Measurements from ENCODE around the gene C3AR1. TPM values are rescaled to one million over a fixed set of nuclear protein-coding genes. Genes with fewer than 3 reads are reported as not detected.

Gene C3AR1
- total RNA-seq, 2 experiments from 2014 or later: 1.1 to 1.4 TPM

GRCh38 chr12:8069582-8069981 lies 3.4 kb upstream of the C3AR1 start:
- intact Hi-C loops (cut with micrococcal nuclease): no loop called here
- H3K27ac Mint-ChIP-seq: no peak overlapping the region
- peaks cover 29% of the 10 kb centered on the region for H3K4me1 Mint-ChIP-seq (ENCODE audit: low read depth)
- no peaks in the 10 kb centered on the region for H3K27me3 Mint-ChIP-seq
- POLR2A ChIA-PET: interaction anchor here (1.2 kb wide), 1 partner anchor 42 kb away, joined by 3 read pairs; no protein-coding TSS in a partner anchor
- H3K4me3 Mint-ChIP-seq: no peak overlapping the region
- CTCF ChIA-PET: interaction anchor here (0.7 to 3.1 kb wide), 5 partner anchors 9 to 40 kb away, joined by 3 to 22 read pairs (median 7); no protein-coding TSS in a partner anchor
- ATAC-seq: no peak
- no peaks in the 10 kb centered on the region for H3K9me3 Mint-ChIP-seq
- TF ChIP-seq, protein P1, sequence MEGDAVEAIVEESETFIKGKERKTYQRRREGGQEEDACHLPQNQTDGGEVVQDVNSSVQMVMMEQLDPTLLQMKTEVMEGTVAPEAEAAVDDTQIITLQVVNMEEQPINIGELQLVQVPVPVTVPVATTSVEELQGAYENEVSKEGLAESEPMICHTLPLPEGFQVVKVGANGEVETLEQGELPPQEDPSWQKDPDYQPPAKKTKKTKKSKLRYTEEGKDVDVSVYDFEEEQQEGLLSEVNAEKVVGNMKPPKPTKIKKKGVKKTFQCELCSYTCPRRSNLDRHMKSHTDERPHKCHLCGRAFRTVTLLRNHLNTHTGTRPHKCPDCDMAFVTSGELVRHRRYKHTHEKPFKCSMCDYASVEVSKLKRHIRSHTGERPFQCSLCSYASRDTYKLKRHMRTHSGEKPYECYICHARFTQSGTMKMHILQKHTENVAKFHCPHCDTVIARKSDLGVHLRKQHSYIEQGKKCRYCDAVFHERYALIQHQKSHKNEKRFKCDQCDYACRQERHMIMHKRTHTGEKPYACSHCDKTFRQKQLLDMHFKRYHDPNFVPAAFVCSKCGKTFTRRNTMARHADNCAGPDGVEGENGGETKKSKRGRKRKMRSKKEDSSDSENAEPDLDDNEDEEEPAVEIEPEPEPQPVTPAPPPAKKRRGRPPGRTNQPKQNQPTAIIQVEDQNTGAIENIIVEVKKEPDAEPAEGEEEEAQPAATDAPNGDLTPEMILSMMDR (IDR thresholded peaks at IDR 0.05): no peak
- DNase-seq: no peak
- H3K36me3 Mint-ChIP-seq (ENCODE audit: low read depth): no peaks in the 10 kb centered on the region

DNA sequence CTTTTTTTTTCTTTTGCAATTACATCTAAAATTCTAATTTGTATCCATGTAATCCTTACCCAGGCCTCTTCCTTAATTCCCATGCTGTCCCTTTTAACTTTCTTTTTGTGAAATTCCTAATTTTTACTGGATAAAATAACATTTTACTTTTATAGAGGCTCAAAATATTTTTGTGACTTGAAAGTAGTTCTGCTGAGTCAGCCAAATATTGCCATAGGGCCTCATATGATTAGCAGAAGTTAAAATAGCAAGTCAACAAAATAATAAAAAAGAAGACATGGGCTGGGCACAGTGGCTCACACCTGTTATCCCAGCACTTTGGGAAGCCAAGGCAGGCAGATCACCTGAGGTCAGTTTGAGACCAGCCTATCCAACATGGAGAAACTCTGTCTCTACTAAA lies 2.0 kb downstream of the C3AR1 start:
- Mint-ChIP-seq H3K4me3 (no peak overlapping the region), H3K4me1 (ENCODE audit: low read depth) (peaks cover 27% of the 10 kb centered on the region), H3K36me3 (ENCODE audit: low read depth) (no peaks in the 10 kb centered on the region), H3K27me3 (no peaks in the 10 kb centered on the region), H3K9me3 (no peaks in the 10 kb centered on the region), H3K27ac (no peak overlapping the region)
- TF ChIP-seq, protein P1 (IDR thresholded peaks at IDR 0.05): no peak
- POLR2A ChIA-PET: no interaction called here
- CTCF ChIA-PET: interaction anchor here (1.2 to 3.5 kb wide), 4 partner anchors 14 to 45 kb away, joined by 4 to 18 read pairs (median 9); no protein-coding TSS in a partner anchor
- no peak for ATAC-seq
- intact Hi-C loops (cut with micrococcal nuclease): no loop called here
- no peak for DNase-seq

GRCh38 chr12:8058506-8058905 lies 7.7 kb downstream of the C3AR1 start:
- ChIA-PET CTCF (interaction anchor here (1.1 to 5.0 kb wide), 3 partner anchors 11 to 20 kb away, joined by 3 to 21 read pairs (median 15); no protein-coding TSS in a partner anchor), POLR2A (interaction anchor here (1.0 kb wide), 1 partner anchor 20 kb away, joined by 3 read pairs; no protein-coding TSS in a partner anchor)
- H3K27me3 Mint-ChIP-seq: no peaks in the 10 kb centered on the region
- TF ChIP-seq, protein P1 (IDR thresholded peaks at IDR 0.05): no peak
- DNase-seq: no peak
- H3K4me1 Mint-ChIP-seq (ENCODE audit: low read depth): peaks cover 19% of the 10 kb centered on the region
- no peaks in the 10 kb centered on the region for H3K9me3 Mint-ChIP-seq
- H3K4me3 Mint-ChIP-seq: no peak overlapping the region
- no peak overlapping the region for H3K27ac Mint-ChIP-seq
- no peak for ATAC-seq
- intact Hi-C loops (cut with micrococcal nuclease): no loop called here
- H3K36me3 Mint-ChIP-seq (ENCODE audit: low read depth): no peaks in the 10 kb centered on the region

DNA sequence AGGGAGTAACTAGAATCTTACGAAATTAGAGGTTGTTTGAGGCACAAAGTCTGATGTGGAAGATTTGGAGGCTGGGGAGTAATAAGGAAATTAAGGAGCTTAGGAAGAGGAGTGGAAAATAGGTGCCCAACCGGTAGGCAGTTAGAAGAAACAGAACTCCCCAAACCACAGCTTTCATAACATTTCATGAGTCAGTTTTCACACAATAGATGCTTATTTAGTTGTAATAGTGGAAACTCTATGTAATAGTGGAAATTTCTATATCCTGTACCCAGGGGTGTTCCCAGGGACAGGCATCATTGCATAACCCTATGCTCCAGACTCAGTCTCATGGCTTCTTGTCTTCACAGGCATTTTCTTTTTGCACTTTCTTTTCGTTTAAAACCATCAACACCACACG lies 8.3 kb downstream of the C3AR1 start:
- no peaks in the 10 kb centered on the region for H3K27me3 Mint-ChIP-seq
- TF ChIP-seq, protein P1 (IDR thresholded peaks at IDR 0.05): no peak
- no peaks in the 10 kb centered on the region for H3K9me3 Mint-ChIP-seq
- ChIA-PET CTCF (interaction anchor here (1.3 to 5.0 kb wide), 3 partner anchors 10 to 20 kb away, joined by 4 to 21 read pairs (median 15); no protein-coding TSS in a partner anchor), POLR2A (no interaction called here)
- no peak overlapping the region for H3K27ac Mint-ChIP-seq
- peaks cover 19% of the 10 kb centered on the region for H3K4me1 Mint-ChIP-seq (ENCODE audit: low read depth)
- intact Hi-C loops (cut with micrococcal nuclease): no loop called here
- H3K36me3 Mint-ChIP-seq (ENCODE audit: low read depth): peaks cover under 1% of the 10 kb centered on the region
- DNase-seq (no peak), ATAC-seq (no peak)
- H3K4me3 Mint-ChIP-seq: no peak overlapping the region

DNA sequence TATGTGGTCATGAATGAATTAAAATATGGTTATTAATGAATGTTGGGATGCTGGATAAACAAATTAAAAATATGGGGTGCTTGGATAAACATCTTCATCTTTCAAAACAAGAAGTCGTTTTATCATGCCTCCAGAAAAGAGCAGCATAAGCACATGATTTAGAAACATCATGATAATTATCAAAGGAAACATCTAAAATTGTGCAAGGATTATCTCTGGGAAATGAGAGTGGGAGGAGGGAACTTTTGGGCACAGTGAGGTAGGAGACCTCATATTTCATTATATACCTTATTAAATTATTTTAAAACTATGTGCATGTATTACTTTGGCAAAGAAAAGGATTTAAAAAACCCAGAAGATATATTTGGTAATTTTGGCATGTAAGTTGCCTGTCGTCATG lies 8.9 kb downstream of the C3AR1 start:
- Mint-ChIP-seq H3K4me1 (ENCODE audit: low read depth) (peaks cover 19% of the 10 kb centered on the region), H3K27ac (no peak overlapping the region)
- POLR2A ChIA-PET: interaction anchor here (1.0 kb wide), 1 partner anchor 24 kb away, joined by 3 read pairs; no protein-coding TSS in a partner anchor

More for the DNA sequence above, 8.9 kb downstream of the C3AR1 start:
- CTCF ChIA-PET: interaction anchor here (1.3 to 5.0 kb wide), 5 partner anchors 9 to 124 kb away, joined by 4 to 21 read pairs (median 5); partner anchors contain the start of gene C3AR1
- no peak overlapping the region for H3K4me3 Mint-ChIP-seq
- no peaks in the 10 kb centered on the region for H3K27me3 Mint-ChIP-seq
- TF ChIP-seq, protein P1 (IDR thresholded peaks at IDR 0.05): no peak
- H3K36me3 Mint-ChIP-seq (ENCODE audit: low read depth): peaks cover 6% of the 10 kb centered on the region
- H3K9me3 Mint-ChIP-seq: no peaks in the 10 kb centered on the region
- DNase-seq (no peak), ATAC-seq (no peak)
- intact Hi-C loops (cut with micrococcal nuclease): no loop called here
